Muscle of leg (tissue), 11 donors: Measurements from ENCODE around the gene RSPH6A. TPM values are rescaled to one million over a fixed set of nuclear protein-coding genes. Genes with fewer than 3 reads are reported as not detected.

ENCODE experiments used
- DNase-seq: peaks from one replicate; pipeline ENCODE4 v3.0.0; 2013
- H3K27ac ChIP-seq: one replicate; pipeline ENCODE4 v1.5.1; 2013; ENCODE audit warnings: mild to moderate bottlenecking, low read length, control low read depth
- H3K27me3 ChIP-seq: one replicate; pipeline ENCODE4 v1.6.1; 2013; ENCODE audit warnings: low read length; ENCODE audit not compliant: control insufficient read depth, insufficient read depth
- H3K36me3 ChIP-seq: one replicate; pipeline ENCODE4 v1.6.1; 2013; ENCODE audit warnings: low read length; ENCODE audit not compliant: control insufficient read depth, insufficient read depth
- H3K4me1 ChIP-seq: one replicate; pipeline ENCODE4 v1.6.1; 2013; ENCODE audit warnings: low read length; ENCODE audit not compliant: control insufficient read depth, insufficient read depth
- H3K4me3 ChIP-seq: one replicate; pipeline ENCODE4 v1.5.1; 2013; ENCODE audit warnings: low read length, control low read depth
- H3K9me3 ChIP-seq: replicated peaks from 2 replicates; pipeline ENCODE4 v1.6.1; 2013; ENCODE audit warnings: low read depth, low read length; ENCODE audit not compliant: control insufficient read depth
- WGBS: methylation state at CpG from one replicate; pipeline ENCODE4 v1.1.5; 2013; ENCODE audit warnings: missing lambda C conversion rate; ENCODE audit not compliant: insufficient coverage; 5-methylcytosine and 5-hydroxymethylcytosine counted together
- polyA plus RNA-seq, 8 donors: library from polyadenylated mRNA; unstranded; fragments of 120-200 nt; gene quantifications; one replicate each; pipeline versions ENCODE4 v1.2.1 to v1.2.3, GENCODE V29; 2013; ENCODE audit warnings: inconsistent platforms in 1 of 8, low replicate concordance in 1 of 8; ENCODE audit not compliant: insufficient read length in 8 of 8, insufficient read depth in 1 of 8
- total RNA-seq: library from RNA; stranded (reverse); fragments of 120-200 nt; gene quantifications from one replicate; pipeline ENCODE4 v1.2.4, GENCODE V29; 2013

Gene RSPH6A
- total and polyA plus RNA-seq, 9 donors: 0.05 to 0.11 (median 0.09) TPM; not detected in 6

- Histone ChIP-seq H3K27ac (no peak overlapping the region), H3K36me3 (peaks cover 38% of the 10 kb centered on the region), H3K4me3 (no peak overlapping the region), H3K27me3 (no peaks in the 10 kb centered on the region), H3K9me3 (no peaks in the 10 kb centered on the region), H3K4me1 (peaks cover 28% of the 10 kb centered on the region)
- DNase-seq: peak; percentile 33
- 69% methylated on average over 18 of the region's 19 CpGs for WGBS
Measured at GRCh38 chr19:45817725-45818301, 2.7 kb upstream of the RSPH6A start.

- H3K9me3 ChIP-seq: no peaks in the 10 kb centered on the region
- no peak overlapping the region for H3K4me3 ChIP-seq
- peaks cover 31% of the 10 kb centered on the region for H3K36me3 ChIP-seq
- DNase-seq: peak; percentile 95
- peaks cover 28% of the 10 kb centered on the region for H3K4me1 ChIP-seq
- peak overlapping the region; percentile 62 for H3K27ac ChIP-seq
- WGBS: 25% methylated on average over 14 of the region's 24 CpGs
- H3K27me3 ChIP-seq: no peaks in the 10 kb centered on the region
Measured at GRCh38 chr19:45817010-45817724, 2.1 kb upstream of the RSPH6A start.

GRCh38 chr19:45816236-45817009, 1.3 kb upstream of the RSPH6A start:
- Histone ChIP-seq H3K27ac (peak overlapping the region; percentile 59), H3K27me3 (no peaks in the 10 kb centered on the region), H3K4me1 (peaks cover 28% of the 10 kb centered on the region), H3K4me3 (peak overlapping the region; percentile 52), H3K9me3 (no peaks in the 10 kb centered on the region), H3K36me3 (peaks cover 26% of the 10 kb centered on the region)
- DNase-seq: peak; percentile 40
- 71% methylated on average over 4 of the region's 18 CpGs for WGBS

- DNase-seq: peak; percentile 81
- under 1% methylated on average over 20 of the region's 44 CpGs for WGBS
- H3K36me3 ChIP-seq: peaks cover 18% of the 10 kb centered on the region
- no peaks in the 10 kb centered on the region for H3K9me3 ChIP-seq
- peak overlapping the region; percentile 52 for H3K4me3 ChIP-seq
- peak overlapping the region; percentile 59 for H3K27ac ChIP-seq
- no peaks in the 10 kb centered on the region for H3K27me3 ChIP-seq
- H3K4me1 ChIP-seq: peaks cover 28% of the 10 kb centered on the region
Measured at GRCh38 chr19:45815481-45816216, 541 bp upstream of the RSPH6A start.

GRCh38 chr19:45814166-45814780, 835 bp downstream of the RSPH6A start:
- Histone ChIP-seq H3K9me3 (no peaks in the 10 kb centered on the region), H3K36me3 (peaks cover 5% of the 10 kb centered on the region), H3K27ac (no peak overlapping the region), H3K4me1 (peaks cover 32% of the 10 kb centered on the region), H3K4me3 (no peak overlapping the region), H3K27me3 (no peaks in the 10 kb centered on the region)
- 77% methylated on average over 7 of the region's 12 CpGs for WGBS
- peak; percentile 32 for DNase-seq

- WGBS: 80% methylated on average over 5 of the region's 6 CpGs
- Histone ChIP-seq H3K36me3 (no peaks in the 10 kb centered on the region), H3K27ac (no peak overlapping the region), H3K4me1 (peaks cover 32% of the 10 kb centered on the region), H3K4me3 (no peak overlapping the region), H3K27me3 (no peaks in the 10 kb centered on the region), H3K9me3 (no peaks in the 10 kb centered on the region)
- no peak for DNase-seq
Measured at GRCh38 chr19:45812297-45812696, 2.8 kb downstream of the RSPH6A start.

DNA sequence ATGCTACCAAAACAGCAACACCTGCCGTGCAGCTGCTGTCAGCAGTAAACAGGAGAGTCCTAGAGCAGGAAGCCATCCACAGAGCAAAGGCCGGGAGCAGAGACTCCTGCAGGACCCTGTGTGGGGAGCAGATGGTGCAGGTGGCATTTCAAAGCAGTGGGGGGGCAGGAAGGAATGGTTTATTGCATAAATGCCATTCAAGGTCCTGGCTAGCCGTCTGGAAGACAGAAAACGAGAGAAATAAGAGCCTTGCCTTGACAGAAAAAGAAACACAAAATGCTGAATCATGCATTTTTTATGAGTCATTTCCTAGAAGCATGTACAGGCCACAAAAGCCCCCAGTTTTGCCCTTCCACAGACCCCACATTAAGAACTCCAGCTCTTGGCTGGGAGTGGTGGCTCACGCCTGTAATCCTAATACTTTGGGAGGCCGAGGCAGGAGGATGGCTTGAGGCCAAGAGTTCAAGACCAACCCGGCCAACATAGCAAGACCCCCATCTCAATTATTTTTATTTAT, 5.4 kb downstream of the RSPH6A start:
- peaks cover 10% of the 10 kb centered on the region for H3K4me1 ChIP-seq
- no peak for DNase-seq
- WGBS: 9% methylated on average over 3 of the region's 7 CpGs
- no peak overlapping the region for H3K4me3 ChIP-seq
- H3K27me3 ChIP-seq: no peaks in the 10 kb centered on the region
- no peaks in the 10 kb centered on the region for H3K36me3 ChIP-seq
- no peak overlapping the region for H3K27ac ChIP-seq
- no peaks in the 10 kb centered on the region for H3K9me3 ChIP-seq

GRCh38 chr19:45805719-45806118, 9.4 kb downstream of the RSPH6A start:
- H3K4me3 ChIP-seq: no peak overlapping the region
- no peaks in the 10 kb centered on the region for H3K9me3 ChIP-seq
- DNase-seq: no peak
- no peaks in the 10 kb centered on the region for H3K36me3 ChIP-seq
- peaks cover 4% of the 10 kb centered on the region for H3K4me1 ChIP-seq
- H3K27ac ChIP-seq: no peak overlapping the region
- H3K27me3 ChIP-seq: peaks cover 2% of the 10 kb centered on the region

DNA sequence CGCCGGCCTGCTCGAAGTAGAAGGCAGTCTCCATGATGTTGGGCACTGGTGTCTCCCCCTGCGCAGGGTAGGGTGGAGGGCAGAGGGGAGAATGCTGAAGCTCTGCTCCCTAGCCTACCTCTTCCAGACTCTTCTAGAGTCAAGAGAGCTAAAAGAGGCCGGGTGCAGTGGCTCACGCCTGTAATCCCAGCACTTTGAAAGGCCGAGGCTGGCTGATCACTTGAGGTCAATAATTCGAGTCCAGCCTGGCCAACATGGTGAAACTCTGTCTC, 10.2 kb downstream of the RSPH6A start:
- Histone ChIP-seq H3K4me1 (peaks cover 10% of the 10 kb centered on the region), H3K9me3 (no peaks in the 10 kb centered on the region), H3K27me3 (peaks cover 2% of the 10 kb centered on the region), H3K4me3 (no peak overlapping the region), H3K36me3 (no peaks in the 10 kb centered on the region), H3K27ac (no peak overlapping the region)
- no peak for DNase-seq
- 72% methylated on average over 2 of the region's 8 CpGs for WGBS
